Loucy (cell line): Measurements from ENCODE around the gene CADM2.

Experiments
- H2AFZ ChIP-seq: fragments of 200-600 bp; sonication (generic); 2 replicates; pipeline ENCODE4 v1.6.0; 2016; ENCODE audit warnings: antibody characterized with exemption, mild to moderate bottlenecking, low read length, moderate library complexity
- H3F3A ChIP-seq: fragments of 200-600 bp; 2 replicates; pipeline ENCODE4 v1.6.0; 2016; ENCODE audit warnings: antibody characterized with exemption, low read depth, mild to moderate bottlenecking
- H3K27me3 ChIP-seq: fragments of 200-600 bp; sonication (generic); 2 replicates; pipeline ENCODE4 v1.6.1; 2014; ENCODE audit warnings: low read length, mild to moderate bottlenecking; ENCODE audit not compliant: insufficient read depth, poor library complexity, severe bottlenecking
- H3K36me3 ChIP-seq: fragments of 200-600 bp; sonication (generic); 2 replicates; pipeline ENCODE4 v1.6.1; 2016; ENCODE audit warnings: low read length; ENCODE audit not compliant: insufficient read depth
- H3K4me1 ChIP-seq: fragments of 200-600 bp; sonication (generic); 2 replicates; pipeline ENCODE4 v1.5.1; 2014; ENCODE audit warnings: low read length, mild to moderate bottlenecking; ENCODE audit not compliant: insufficient read depth, poor library complexity, severe bottlenecking
- H3K4me2 ChIP-seq: fragments of 200-600 bp; sonication (generic); 2 replicates; pipeline ENCODE4 v1.6.0; 2014; ENCODE audit warnings: antibody characterized with exemption, low read length, low read depth, mild to moderate bottlenecking; ENCODE audit not compliant: poor library complexity, severe bottlenecking
- H3K4me3 ChIP-seq: fragments of 200-600 bp; sonication (generic); 2 replicates; pipeline ENCODE4 v1.5.1; 2014; ENCODE audit warnings: low read length, mild to moderate bottlenecking, mixed read lengths; ENCODE audit not compliant: poor library complexity, severe bottlenecking
- H3K79me2 ChIP-seq: fragments of 200-600 bp; sonication (generic); 2 replicates; pipeline ENCODE4 v1.6.1; 2014; ENCODE audit warnings: low read length; ENCODE audit not compliant: insufficient read depth
- H3K9ac ChIP-seq: fragments of 200-600 bp; sonication (generic); 2 replicates; pipeline ENCODE4 v1.6.0; 2014; ENCODE audit warnings: mild to moderate bottlenecking, low read depth, low read length, moderate library complexity; ENCODE audit not compliant: poor library complexity, severe bottlenecking
- H3K9me2 ChIP-seq: fragments of 200-600 bp; sonication (generic); replicated peaks from 2 replicates; pipeline ENCODE4 v1.6.1; 2016; ENCODE audit warnings: low read depth, low read length, mixed read lengths
- H3K9me3 ChIP-seq: fragments of 200-600 bp; sonication (generic); 2 replicates; pipeline ENCODE4 v1.6.1; 2014; ENCODE audit warnings: mild to moderate bottlenecking, antibody characterized with exemption, low read length, low read depth; ENCODE audit not compliant: insufficient read depth
- H4K20me1 ChIP-seq: fragments of 200-600 bp; sonication (generic); 2 replicates; pipeline ENCODE4 v1.6.0; 2014; ENCODE audit warnings: antibody characterized with exemption, low read length, mild to moderate bottlenecking; ENCODE audit not compliant: insufficient read depth, poor library complexity, severe bottlenecking
- EZH2phosphoT487 ChIP-seq: fragments of 200-600 bp; IDR thresholded peaks from 2 replicates; pipeline ENCODE4 v1.6.1; 2018; ENCODE audit warnings: antibody characterized with exemption, mild to moderate bottlenecking, moderate library complexity, borderline replicate concordance
- TF ChIP-seq, protein P1 (sequence below): fragments of 200-600 bp; sonication (generic); conservative IDR thresholded peaks from 2 replicates; pipeline ENCODE4 v1.5.1; 2014; ENCODE audit warnings: mild to moderate bottlenecking, antibody characterized with exemption, low read length

Gene CADM2

GRCh38 chr3:85298032-85298431 lies 339.2 kb downstream of the CADM2 start:
- Histone ChIP-seq H3K27me3 (no peaks in the 10 kb centered on the region), H2AFZ (no peak overlapping the region), H3F3A (no peaks in the 10 kb centered on the region), H3K9me2 (no peaks in the 10 kb centered on the region), H3K9ac (no peak overlapping the region), H3K36me3 (no peaks in the 10 kb centered on the region), H3K4me2 (no peak overlapping the region), H3K79me2 (no peaks in the 10 kb centered on the region), H3K4me1 (no peaks in the 10 kb centered on the region), H3K4me3 (no peak overlapping the region), H3K9me3 (no peaks in the 10 kb centered on the region), H4K20me1 (no peaks in the 10 kb centered on the region)
- TF ChIP-seq EZH2phosphoT487 = no peak
- TF ChIP-seq, protein P1, sequence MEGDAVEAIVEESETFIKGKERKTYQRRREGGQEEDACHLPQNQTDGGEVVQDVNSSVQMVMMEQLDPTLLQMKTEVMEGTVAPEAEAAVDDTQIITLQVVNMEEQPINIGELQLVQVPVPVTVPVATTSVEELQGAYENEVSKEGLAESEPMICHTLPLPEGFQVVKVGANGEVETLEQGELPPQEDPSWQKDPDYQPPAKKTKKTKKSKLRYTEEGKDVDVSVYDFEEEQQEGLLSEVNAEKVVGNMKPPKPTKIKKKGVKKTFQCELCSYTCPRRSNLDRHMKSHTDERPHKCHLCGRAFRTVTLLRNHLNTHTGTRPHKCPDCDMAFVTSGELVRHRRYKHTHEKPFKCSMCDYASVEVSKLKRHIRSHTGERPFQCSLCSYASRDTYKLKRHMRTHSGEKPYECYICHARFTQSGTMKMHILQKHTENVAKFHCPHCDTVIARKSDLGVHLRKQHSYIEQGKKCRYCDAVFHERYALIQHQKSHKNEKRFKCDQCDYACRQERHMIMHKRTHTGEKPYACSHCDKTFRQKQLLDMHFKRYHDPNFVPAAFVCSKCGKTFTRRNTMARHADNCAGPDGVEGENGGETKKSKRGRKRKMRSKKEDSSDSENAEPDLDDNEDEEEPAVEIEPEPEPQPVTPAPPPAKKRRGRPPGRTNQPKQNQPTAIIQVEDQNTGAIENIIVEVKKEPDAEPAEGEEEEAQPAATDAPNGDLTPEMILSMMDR = no peak

DNA sequence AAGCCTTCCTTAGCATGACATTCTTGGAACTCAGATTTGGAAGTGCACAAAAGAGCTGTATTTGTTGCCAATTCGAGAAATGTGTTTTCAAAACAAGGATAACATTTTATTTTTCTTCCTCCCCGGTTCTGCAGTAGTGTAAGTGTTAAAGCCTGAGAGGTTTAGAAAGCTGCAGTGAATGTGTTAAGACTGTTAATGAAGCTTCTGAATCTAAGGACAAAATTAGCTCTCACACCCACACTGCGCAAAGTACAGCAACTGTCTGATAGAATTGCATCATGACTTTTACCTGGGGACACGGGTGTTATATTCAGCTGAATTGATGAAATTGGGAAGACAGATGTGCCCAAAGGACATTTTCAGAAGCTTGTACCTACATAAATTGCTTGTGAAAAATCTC lies 344.4 kb downstream of the CADM2 start:
- Histone ChIP-seq H2AFZ (no peak overlapping the region), H3K36me3 (no peaks in the 10 kb centered on the region), H3K79me2 (no peaks in the 10 kb centered on the region), H3K4me1 (no peaks in the 10 kb centered on the region), H3F3A (no peaks in the 10 kb centered on the region), H3K9me2 (no peaks in the 10 kb centered on the region), H4K20me1 (no peaks in the 10 kb centered on the region), H3K4me3 (no peak overlapping the region), H3K9ac (no peak overlapping the region), H3K27me3 (no peaks in the 10 kb centered on the region), H3K9me3 (no peaks in the 10 kb centered on the region), H3K4me2 (no peak overlapping the region)
- no peak for TF ChIP-seq EZH2phosphoT487
- TF ChIP-seq, protein P1 = no peak

DNA sequence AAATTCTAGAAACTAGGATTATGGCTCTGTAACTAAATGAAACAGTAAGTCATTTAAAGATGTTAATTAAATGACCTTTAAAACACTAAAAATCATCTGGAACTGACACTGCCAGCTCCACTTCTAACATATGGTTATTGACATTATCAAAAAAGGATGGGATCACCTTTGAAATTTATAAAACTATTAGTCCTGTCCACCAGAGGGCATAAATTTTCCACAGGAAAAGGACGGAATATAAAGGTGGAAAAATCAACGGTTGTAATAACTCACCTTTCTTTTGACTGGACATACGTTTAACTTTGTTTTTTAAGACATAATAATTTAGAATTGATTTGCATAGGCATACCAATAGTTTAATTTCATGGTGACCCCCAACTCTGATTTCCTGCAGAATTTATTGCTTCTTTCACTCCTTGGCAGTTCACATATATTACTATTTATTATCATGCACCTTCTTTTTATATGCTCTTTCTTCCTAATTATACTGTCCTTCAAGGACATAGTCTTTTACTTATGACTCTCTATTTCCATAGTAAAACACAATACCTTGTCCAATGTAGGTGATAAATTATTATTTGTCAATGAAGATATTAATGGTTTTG lies 345.7 kb downstream of the CADM2 start:
- Histone ChIP-seq H3K4me3 (no peak overlapping the region), H4K20me1 (no peaks in the 10 kb centered on the region), H3K79me2 (no peaks in the 10 kb centered on the region), H2AFZ (no peak overlapping the region), H3K9ac (no peak overlapping the region), H3K9me2 (no peaks in the 10 kb centered on the region), H3K27me3 (no peaks in the 10 kb centered on the region), H3K36me3 (no peaks in the 10 kb centered on the region), H3K4me1 (no peaks in the 10 kb centered on the region), H3K4me2 (no peak overlapping the region), H3F3A (no peaks in the 10 kb centered on the region), H3K9me3 (no peaks in the 10 kb centered on the region)
- no peak for TF ChIP-seq EZH2phosphoT487
- TF ChIP-seq, protein P1 = 0 out of 2 replicates have a peak, but pooled peaks have one; percentile 17
